H9 (cell line): ENCODE measurements around the gene NCS1. TPM values are rescaled to one million over a fixed set of nuclear protein-coding genes. Genes with fewer than 3 reads are reported as not detected.

Experiments
- DNase-seq: peaks from one replicate; pipeline ENCODE4 v3.0.0-alpha.2; 2017
- H2AFZ ChIP-seq: one replicate; pipeline ENCODE4 v1.6.1; 2013; ENCODE audit warnings: mild to moderate bottlenecking, low read length, control low read depth, moderate library complexity
- H2AK5ac ChIP-seq: 2 replicates; pipeline ENCODE4 v1.6.1; 2013; ENCODE audit warnings: low read length, control low read depth, mixed read lengths; ENCODE audit not compliant: insufficient read length
- H2BK120ac ChIP-seq: one replicate; pipeline ENCODE4 v1.6.1; 2013; ENCODE audit warnings: low read depth, mild to moderate bottlenecking, low read length, control low read depth, inconsistent platforms; ENCODE audit not compliant: poor library complexity, severe bottlenecking
- H2BK12ac ChIP-seq: 2 replicates; pipeline ENCODE4 v1.6.1; 2013; ENCODE audit warnings: low read length, control low read depth, mixed read lengths, low read depth; ENCODE audit not compliant: insufficient read length
- H2BK15ac ChIP-seq: 2 replicates; pipeline ENCODE4 v1.6.1; 2013; ENCODE audit warnings: low read depth, low read length, control low read depth
- H2BK20ac ChIP-seq: one replicate; pipeline ENCODE4 v1.6.1; 2013; ENCODE audit warnings: low read depth, mild to moderate bottlenecking, low read length, control low read depth, inconsistent platforms; ENCODE audit not compliant: poor library complexity, severe bottlenecking
- H2BK5ac ChIP-seq: 2 replicates; pipeline ENCODE4 v1.6.1; 2013; ENCODE audit warnings: low read length, control low read depth, mixed read lengths; ENCODE audit not compliant: insufficient read length
- H3K14ac ChIP-seq: 2 replicates; pipeline ENCODE4 v1.6.1; 2013; ENCODE audit warnings: low read length, control low read depth; ENCODE audit not compliant: insufficient read depth
- H3K18ac ChIP-seq: 2 replicates; pipeline ENCODE4 v1.6.1; 2013; ENCODE audit warnings: low read depth, mild to moderate bottlenecking, mixed read lengths, low read length, control low read depth; ENCODE audit not compliant: insufficient read length
- H3K23ac ChIP-seq: 2 replicates; pipeline ENCODE4 v1.6.1; 2013; ENCODE audit warnings: low read length, control low read depth, mixed read lengths, low read depth; ENCODE audit not compliant: insufficient read length
- H3K23me2 ChIP-seq: 2 replicates; pipeline ENCODE4 v1.6.1; 2013; ENCODE audit warnings: low read depth, mild to moderate bottlenecking, mixed read lengths, low read length, control low read depth; ENCODE audit not compliant: insufficient read length, poor library complexity, severe bottlenecking
- H3K27ac ChIP-seq: 2 replicates; pipeline ENCODE4 v1.5.1; 2013; ENCODE audit warnings: low read length, control low read depth, mixed read lengths, low read depth; ENCODE audit not compliant: insufficient read length
- H3K27me3 ChIP-seq: 2 replicates; pipeline ENCODE4 v1.6.1; 2013; ENCODE audit warnings: low read length, control low read depth, inconsistent platforms; ENCODE audit not compliant: insufficient read depth
- H3K4ac ChIP-seq: 2 replicates; pipeline ENCODE4 v1.6.1; 2013; ENCODE audit warnings: low read depth, mild to moderate bottlenecking, control low read depth, inconsistent platforms, low read length, moderate library complexity
- H3K4me1 ChIP-seq: 2 replicates; pipeline ENCODE4 v1.6.1; 2013; ENCODE audit warnings: low read length, control low read depth, inconsistent platforms; ENCODE audit not compliant: insufficient read depth
- H3K4me2 ChIP-seq: 2 replicates; pipeline ENCODE4 v1.6.1; 2013; ENCODE audit warnings: low read length, control low read depth, mixed read lengths; ENCODE audit not compliant: insufficient read length, insufficient read depth
- H3K56ac ChIP-seq: 2 replicates; pipeline ENCODE4 v1.6.1; 2013; ENCODE audit warnings: low read depth, mild to moderate bottlenecking, mixed read lengths, low read length, control low read depth; ENCODE audit not compliant: insufficient read length
- H3K79me1 ChIP-seq: 2 replicates; pipeline ENCODE4 v1.6.1; 2013; ENCODE audit warnings: low read depth, mild to moderate bottlenecking, moderate library complexity, low read length, control low read depth, inconsistent platforms; ENCODE audit not compliant: insufficient read depth, poor library complexity, severe bottlenecking
- H3K79me2 ChIP-seq: 2 replicates; pipeline ENCODE4 v1.6.1; 2013; ENCODE audit warnings: low read length, control low read depth, inconsistent platforms; ENCODE audit not compliant: insufficient read depth
- H3K9ac ChIP-seq: 2 replicates; pipeline ENCODE4 v1.6.1; 2013; ENCODE audit warnings: low read length, control low read depth, mixed read lengths; ENCODE audit not compliant: insufficient read length; ENCODE audit errors: extremely low read depth
- H3K9me3 ChIP-seq: one replicate; pipeline ENCODE4 v1.6.1; 2013; ENCODE audit warnings: low read depth, low read length, inconsistent platforms; ENCODE audit not compliant: control insufficient read depth
- H3T11ph ChIP-seq: one replicate; pipeline ENCODE4 v1.6.1; 2013; ENCODE audit warnings: mild to moderate bottlenecking, low read length, control low read depth, inconsistent platforms
- H4K20me1 ChIP-seq: one replicate; pipeline ENCODE4 v1.6.1; 2013; ENCODE audit not compliant: control insufficient read depth, insufficient read length, insufficient read depth
- H4K5ac ChIP-seq: 2 replicates; pipeline ENCODE4 v1.6.1; 2013; ENCODE audit warnings: low read depth, mild to moderate bottlenecking, mixed read lengths, low read length, control low read depth; ENCODE audit not compliant: insufficient read length
- H4K8ac ChIP-seq: replicated peaks from 2 replicates; pipeline ENCODE4 v1.6.1; 2013; ENCODE audit warnings: low read length, control low read depth, mixed read lengths, low read depth; ENCODE audit not compliant: insufficient read length
- H4K91ac ChIP-seq: 2 replicates; pipeline ENCODE4 v1.6.1; 2013; ENCODE audit warnings: low read depth, mild to moderate bottlenecking, moderate library complexity, mixed read lengths, low read length, control low read depth; ENCODE audit not compliant: insufficient read length
- H3K27ac Mint-ChIP-seq, 3 experiments: 2 replicates in 2 of 3; 3 replicates in 1 of 3; pipeline ENCODE4 v1.8.0; 2020 to 2021; ENCODE audit warnings: mixed read lengths in 3 of 3, mild to moderate bottlenecking in 1 of 3, moderate library complexity in 1 of 3
- H3K27me3 Mint-ChIP-seq: 2 replicates; pipeline ENCODE4 v1.8.0; 2021; ENCODE audit warnings: low read depth, mild to moderate bottlenecking, moderate library complexity, mixed read lengths
- H3K36me3 Mint-ChIP-seq, 3 experiments: 2 replicates in 2 of 3; 3 replicates in 1 of 3; pipeline ENCODE4 v1.8.0; 2020 to 2021; ENCODE audit warnings: low read depth in 3 of 3, mixed read lengths in 3 of 3; ENCODE audit not compliant: insufficient read depth in 1 of 3
- H3K4me1 Mint-ChIP-seq, 2 experiments: 2 replicates each; pipeline ENCODE4 v1.8.0; 2020; ENCODE audit warnings: mixed read lengths in 2 of 2
- H3K4me3 Mint-ChIP-seq, 2 experiments: 2 replicates in 1 of 2; 3 replicates in 1 of 2; pipeline ENCODE4 v1.8.0; 2020 to 2021; ENCODE audit warnings: mild to moderate bottlenecking in 2 of 2, mixed read lengths in 2 of 2, moderate library complexity in 1 of 2
- H3K9me3 Mint-ChIP-seq, 2 experiments: 2 replicates in 1 of 2; 3 replicates in 1 of 2; pipeline ENCODE4 v1.8.0; 2020; ENCODE audit warnings: mild to moderate bottlenecking in 2 of 2, mixed read lengths in 2 of 2, moderate library complexity in 1 of 2
- WGBS: extraction: QIAGEN DNeasy Blood & Tissue Kit; methylation state at CpG from one replicate; pipeline ENCODE4 v1.1.7; 2013; ENCODE audit warnings: missing lambda C conversion rate, low lambda C conversion rate, mixed read lengths; ENCODE audit not compliant: insufficient read length; ENCODE audit errors: extremely low coverage; 5-methylcytosine and 5-hydroxymethylcytosine counted together
- total RNA-seq: library from RNA; stranded (reverse); gene quantifications from 2 replicates; pipeline ENCODE4 v1.2.1, GENCODE V29; 2021
- TF ChIP-seq, protein P1 (sequence below): fragments of 200-600 bp; sonication (generic); conservative IDR thresholded peaks from 3 replicates; pipeline ENCODE4 v1.8.0; 2021; ENCODE audit warnings: antibody characterized with exemption, mild to moderate bottlenecking

The NCS1 gene
- total RNA-seq, 1 experiment from 2014 or later = 38.1 TPM

DNA sequence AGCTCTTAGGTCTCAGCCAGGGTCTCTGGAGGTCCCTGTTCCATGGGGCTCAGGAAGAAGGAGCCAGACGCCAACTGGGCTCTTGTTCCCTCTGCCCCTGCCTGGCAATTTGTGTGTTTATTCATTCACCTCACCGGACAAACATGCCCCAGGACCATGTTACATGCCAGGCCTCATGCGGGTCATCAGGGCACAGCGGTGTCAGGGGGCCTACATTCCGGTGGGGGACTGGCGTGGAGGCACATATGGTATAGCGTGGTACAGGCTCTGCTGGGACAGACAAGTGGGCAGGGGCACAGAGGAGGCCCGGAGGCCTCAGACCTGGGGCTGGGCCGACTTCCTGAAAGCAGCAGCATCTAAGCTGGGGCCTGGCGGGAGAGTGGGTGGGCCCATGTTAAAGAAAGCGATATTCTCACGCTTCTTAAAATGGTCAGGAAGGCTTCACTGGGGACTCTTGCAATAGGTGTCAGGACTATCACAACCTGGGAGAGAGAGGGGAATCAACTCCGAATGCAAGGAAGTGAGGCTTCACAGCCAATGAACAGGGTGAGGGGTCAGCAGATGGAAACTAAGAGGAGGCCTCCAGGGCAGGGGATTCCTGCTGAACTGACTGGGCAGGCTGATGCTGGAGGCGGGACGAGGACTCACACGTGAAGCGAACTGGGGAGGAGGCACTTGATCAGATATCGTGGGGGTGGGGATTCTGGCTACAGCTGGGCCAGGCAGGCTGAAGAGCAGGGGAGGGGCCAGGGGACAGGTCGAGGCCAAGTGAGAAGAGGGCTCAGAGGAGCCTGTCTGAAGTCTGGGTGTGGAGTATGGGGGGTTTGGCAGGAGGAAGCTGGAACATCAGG, 41.9 kb downstream of the NCS1 start:
- Histone ChIP-seq H2AFZ (no peak overlapping the region), H3K79me2 (no peaks in the 10 kb centered on the region), H3K4me2 (no peak overlapping the region), H3K18ac (no peak overlapping the region), H4K91ac (no peak overlapping the region), H2BK20ac (no peak overlapping the region), H3K4me1 (peaks cover 5% of the 10 kb centered on the region; the same call in 1 of the 2 replicates), H4K5ac (no peak overlapping the region), H3K23me2 (no peaks in the 10 kb centered on the region), H3T11ph (no peak overlapping the region), H2BK12ac (no peak overlapping the region), H3K56ac (no peak overlapping the region), H3K4ac (no peak overlapping the region), H3K23ac (no peak overlapping the region), H2BK5ac (no peak overlapping the region), H3K27ac (no peak overlapping the region), H2BK15ac (no peak overlapping the region), H3K9ac (no peak overlapping the region), H3K14ac (no peak overlapping the region; the same call in 1 of the 2 replicates), H3K27me3 (no peaks in the 10 kb centered on the region), H4K8ac (no peak overlapping the region), H2BK120ac (no peak overlapping the region), H2AK5ac (no peak overlapping the region), H3K79me1 (no peaks in the 10 kb centered on the region), H3K9me3 (no peaks in the 10 kb centered on the region), H4K20me1 (no peaks in the 10 kb centered on the region)
- Mint-ChIP-seq H3K27ac (peak overlapping the region; percentile 68 to 93 (median 86); a peak in 6 of 7 replicates), H3K9me3 (no peaks in the 10 kb centered on the region), H3K4me3 (peak overlapping the region in 1 of 2 experiments; percentile 4; a peak in 2 of 5 replicates), H3K36me3 (peaks cover 3 to 11% (median 8%) of the 10 kb centered on the region in 3 experiments; a peak in 6 of 7 replicates), H3K4me1 (peaks cover 36 to 49% of the 10 kb centered on the region in 2 experiments), H3K27me3 (no peaks in the 10 kb centered on the region)
- WGBS = no CpG with 5 or more reads among the region's 19 CpGs
- TF ChIP-seq, protein P1, sequence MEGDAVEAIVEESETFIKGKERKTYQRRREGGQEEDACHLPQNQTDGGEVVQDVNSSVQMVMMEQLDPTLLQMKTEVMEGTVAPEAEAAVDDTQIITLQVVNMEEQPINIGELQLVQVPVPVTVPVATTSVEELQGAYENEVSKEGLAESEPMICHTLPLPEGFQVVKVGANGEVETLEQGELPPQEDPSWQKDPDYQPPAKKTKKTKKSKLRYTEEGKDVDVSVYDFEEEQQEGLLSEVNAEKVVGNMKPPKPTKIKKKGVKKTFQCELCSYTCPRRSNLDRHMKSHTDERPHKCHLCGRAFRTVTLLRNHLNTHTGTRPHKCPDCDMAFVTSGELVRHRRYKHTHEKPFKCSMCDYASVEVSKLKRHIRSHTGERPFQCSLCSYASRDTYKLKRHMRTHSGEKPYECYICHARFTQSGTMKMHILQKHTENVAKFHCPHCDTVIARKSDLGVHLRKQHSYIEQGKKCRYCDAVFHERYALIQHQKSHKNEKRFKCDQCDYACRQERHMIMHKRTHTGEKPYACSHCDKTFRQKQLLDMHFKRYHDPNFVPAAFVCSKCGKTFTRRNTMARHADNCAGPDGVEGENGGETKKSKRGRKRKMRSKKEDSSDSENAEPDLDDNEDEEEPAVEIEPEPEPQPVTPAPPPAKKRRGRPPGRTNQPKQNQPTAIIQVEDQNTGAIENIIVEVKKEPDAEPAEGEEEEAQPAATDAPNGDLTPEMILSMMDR = no peak
- peak; percentile 90 for DNase-seq
